Fibroblast of the conjunctiva (primary cell): ENCODE results near the gene SBNO2.
"Not testable (repeated sequence)": the region's sequence is repeated elsewhere in the genome, so short reads cannot be mapped to it uniquely, and the experiment has no call there.

Experiments
- DNase-seq: peaks from one replicate; pipeline ENCODE4 v3.0.0-alpha.2; 2010; ENCODE audit warnings: low read depth

The SBNO2 gene

GRCh38 chr19:1173845-1174809 lies at the start of gene SBNO2:
SBNO2 (minus strand) TSS chr19:1174268; CDS start chr19:1154276, 19,992 bp downstream.
- peak; percentile 67 for DNase-seq

DNA sequence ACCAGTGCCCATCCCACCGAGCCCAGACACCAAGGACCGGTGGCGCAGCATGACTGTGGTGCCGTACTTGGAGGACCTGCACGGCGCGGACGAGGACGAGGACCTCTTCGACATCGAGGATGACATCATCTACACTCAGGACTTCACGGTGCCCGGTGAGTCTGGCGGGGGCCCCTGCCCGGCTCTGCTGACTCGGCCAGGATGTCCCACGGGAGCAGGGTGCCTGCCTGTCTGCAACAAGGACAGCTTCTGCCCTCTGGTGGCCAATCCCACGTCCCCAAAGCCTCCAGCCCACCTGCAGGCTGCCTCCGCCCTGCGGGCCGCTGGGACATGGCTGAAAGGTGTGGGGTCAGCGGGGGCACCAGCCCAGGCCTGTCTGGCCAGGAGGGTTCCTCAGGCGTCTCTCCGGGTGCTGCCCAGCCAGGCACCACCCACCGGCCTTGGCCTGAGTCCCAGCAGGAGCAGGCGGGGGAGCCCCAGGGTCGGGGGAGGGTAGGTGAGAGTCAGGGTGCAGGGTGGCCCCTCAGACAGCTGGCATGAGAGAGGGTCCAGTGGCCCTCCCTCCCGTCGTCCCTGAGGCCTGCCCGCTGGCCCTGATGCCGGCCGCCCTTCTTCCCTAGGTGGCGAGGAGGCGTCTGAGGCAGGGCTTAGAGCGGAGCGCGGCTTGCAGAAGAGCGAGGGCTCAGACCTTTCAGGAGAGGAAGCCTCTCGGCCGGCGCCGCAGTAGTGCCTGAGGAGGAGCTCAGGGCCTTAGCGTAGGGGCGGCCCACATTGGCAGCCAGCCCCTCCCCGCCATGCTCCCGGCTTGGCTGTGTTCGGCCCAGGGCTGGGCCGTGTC lies 49.2 kb upstream of the SBNO2 start:
- no peak for DNase-seq

DNA sequence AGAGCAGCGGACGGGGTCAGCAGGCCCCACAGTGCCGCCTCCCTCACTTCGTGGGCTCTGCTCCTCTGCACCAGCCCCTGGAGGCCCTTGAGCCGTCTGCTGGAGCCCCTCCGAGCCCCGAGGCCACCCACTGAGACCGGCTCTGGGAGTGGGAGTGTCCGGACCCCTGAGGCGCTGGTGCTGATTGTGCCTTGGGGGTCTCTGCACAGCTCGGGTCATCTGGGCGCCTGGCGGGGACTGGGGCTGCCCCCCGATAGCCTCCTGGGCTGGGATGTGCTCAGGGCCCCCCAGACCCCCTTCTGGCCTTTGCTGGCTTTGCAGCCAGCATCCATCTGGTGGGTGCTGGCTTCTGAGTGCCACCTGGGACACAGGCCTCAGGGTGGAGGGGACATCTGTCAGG lies 48.3 kb upstream of the SBNO2 start:
- DNase-seq: no peak

DNA sequence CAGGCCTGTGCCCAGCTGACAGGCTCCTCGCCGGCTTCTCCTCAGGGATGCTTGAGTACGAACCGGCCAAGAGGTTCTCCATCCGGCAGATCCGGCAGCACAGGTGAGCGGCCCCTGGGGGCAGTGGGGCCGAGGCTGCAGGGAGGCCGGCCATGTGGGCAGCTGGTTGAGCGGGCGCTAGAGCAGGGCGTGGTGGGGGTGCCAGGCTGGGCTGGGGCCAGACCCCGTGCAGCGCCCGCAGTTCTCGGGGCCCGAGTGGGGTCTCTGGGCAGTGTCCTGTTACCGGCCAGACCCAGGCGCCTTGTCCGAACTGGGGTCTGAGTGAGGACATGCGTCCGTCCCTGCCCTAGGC lies 47.8 kb upstream of the SBNO2 start:
- no peak for DNase-seq

GRCh38 chr19:1220976-1221903 lies 47.2 kb upstream of the SBNO2 start:
- DNase-seq: no peak

DNA sequence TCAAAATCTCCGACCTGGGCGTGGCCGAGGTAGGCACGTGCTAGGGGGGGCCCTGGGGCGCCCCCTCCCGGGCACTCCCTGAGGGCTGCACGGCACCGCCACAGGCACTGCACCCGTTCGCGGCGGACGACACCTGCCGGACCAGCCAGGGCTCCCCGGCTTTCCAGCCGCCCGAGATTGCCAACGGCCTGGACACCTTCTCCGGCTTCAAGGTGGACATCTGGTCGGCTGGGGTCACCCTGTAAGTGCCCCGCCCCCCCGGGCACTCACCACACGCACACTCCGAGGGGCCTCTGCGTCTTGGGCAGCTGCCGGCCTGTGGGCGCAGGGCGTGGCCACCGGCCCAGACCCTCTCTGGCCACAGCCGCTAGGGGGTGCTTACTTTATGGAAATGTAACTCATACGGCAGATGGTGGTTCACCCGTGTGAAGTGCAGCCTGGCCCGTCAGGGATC lies 46.4 kb upstream of the SBNO2 start:
- no peak for DNase-seq

DNA sequence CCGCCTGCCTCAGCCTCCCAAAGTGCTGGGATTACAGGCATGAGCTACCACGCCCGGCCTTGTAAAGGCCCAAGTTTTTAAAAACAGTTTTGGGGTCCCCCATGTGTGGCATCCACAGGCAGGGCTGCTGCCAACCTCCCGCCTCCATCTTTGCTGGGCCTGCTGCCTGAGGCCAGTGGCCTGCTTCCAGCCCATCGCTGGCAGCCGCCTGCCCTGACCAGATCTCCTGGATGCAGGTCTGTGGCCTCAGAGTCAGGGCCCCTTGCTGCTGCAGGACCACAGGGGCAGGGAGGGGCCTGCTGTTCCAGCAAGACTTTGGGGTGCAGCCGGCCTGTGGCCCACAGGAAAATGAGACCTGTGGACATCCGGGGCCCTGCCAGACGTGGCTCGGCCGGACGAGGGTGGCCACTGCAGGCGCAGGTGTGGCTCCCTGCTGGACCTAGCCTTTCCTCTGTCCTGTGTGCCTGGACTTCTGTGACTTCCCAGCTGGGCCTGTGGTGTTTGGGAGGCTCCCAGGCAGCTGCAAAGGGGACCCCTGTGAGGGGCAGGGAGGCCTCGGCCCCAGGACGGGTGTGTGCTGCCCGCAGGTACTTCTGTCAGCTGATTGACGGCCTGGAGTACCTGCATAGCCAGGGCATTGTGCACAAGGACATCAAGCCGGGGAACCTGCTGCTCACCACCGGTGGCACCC lies 45.9 kb upstream of the SBNO2 start:
- no peak for DNase-seq

GRCh38 chr19:1218751-1219567 lies 44.9 kb upstream of the SBNO2 start:
- DNase-seq: no peak

GRCh38 chr19:1217366-1217765 lies 43.3 kb upstream of the SBNO2 start:
- DNase-seq: no peak

GRCh38 chr19:1216756-1217155 lies 42.7 kb upstream of the SBNO2 start:
- no peak for DNase-seq

DNA sequence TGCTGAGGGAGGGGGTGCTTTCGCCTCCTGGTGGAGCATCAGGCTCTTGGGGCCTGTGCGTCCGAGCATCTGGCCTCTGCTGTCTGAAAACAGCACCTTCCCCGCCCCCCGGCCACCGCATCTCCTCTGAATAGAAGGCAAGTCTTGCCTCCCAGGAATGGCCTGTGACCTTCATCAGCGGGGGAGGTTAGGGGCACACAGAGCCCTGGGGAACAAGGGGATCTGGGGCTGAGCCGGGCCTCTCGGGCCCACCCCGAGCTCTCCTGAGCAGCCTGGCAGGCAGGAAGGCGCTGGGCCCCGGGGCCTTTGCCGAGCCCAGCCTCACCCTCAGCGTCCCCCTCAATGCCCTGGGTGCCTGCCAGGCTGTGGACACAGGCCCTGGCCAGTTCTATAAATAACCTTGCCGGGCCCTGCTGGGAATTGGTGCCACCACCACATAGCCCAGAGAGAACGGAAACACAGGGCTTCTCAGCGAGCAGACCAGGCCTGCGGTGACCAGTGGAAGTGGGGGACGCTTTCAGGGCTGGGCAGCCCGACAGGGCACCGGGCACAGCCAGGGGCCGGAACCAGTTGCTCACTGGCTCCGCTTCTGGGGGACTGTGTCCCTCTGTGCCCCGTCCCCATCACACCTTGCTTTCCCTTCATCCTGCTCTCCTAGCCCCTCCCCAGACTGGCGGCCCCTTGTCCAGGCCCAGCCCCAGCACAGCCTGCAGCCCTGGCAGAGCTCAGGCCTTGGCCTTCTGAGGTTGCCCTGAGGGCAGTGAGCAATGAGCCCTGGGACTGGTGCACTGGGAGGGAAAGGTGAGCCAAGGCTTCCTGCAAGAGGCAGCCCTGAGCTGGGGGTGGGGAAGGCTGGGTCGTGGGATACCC lies 41.0 kb upstream of the SBNO2 start:
- no peak for DNase-seq

GRCh38 chr19:1214299-1214861 lies 40.3 kb upstream of the SBNO2 start:
- DNase-seq: no peak

DNA sequence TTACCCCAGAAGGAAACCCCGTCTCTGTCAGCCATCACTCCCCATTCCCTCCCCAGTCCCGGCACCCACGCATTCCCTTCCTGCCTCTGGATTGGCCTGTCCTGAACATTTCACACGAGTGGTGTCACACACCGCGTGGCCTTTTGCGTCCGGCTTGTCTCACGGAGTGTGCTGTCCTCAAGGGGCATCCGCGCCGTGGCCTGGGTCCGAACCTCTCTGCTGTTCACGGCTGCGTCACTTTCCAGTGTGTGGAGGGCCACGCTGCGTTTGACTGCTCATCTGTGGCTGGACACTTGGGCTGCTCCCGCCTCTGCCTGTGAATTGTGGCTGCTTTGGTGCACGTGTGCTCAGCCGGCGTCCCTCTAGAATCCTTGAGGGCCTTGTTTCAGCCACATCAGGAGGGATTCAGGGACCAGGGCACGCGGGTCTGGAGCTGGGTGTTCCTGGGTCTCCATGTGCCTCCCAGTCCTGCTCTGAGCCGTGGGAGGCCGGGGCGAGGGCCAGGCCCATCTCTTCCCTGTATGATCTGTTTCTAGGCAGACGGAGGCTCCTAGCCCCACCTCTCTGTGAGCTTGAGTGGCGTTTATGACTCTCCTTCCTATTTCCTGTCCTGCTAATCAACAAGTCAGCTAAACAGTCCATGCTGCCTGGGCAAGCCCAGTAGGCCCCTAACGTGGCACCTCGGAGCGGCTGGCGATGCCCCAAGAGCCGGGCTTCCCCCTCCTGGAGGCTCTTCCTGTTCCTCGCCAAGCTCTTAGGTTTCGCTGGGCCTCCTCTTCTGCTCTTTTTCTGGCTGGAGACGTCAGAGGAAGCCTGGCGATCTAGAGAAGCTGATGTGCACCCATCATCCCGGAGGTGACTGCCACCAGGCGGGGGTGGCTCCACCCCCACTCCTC lies 39.6 kb upstream of the SBNO2 start:
- no peak for DNase-seq

DNA sequence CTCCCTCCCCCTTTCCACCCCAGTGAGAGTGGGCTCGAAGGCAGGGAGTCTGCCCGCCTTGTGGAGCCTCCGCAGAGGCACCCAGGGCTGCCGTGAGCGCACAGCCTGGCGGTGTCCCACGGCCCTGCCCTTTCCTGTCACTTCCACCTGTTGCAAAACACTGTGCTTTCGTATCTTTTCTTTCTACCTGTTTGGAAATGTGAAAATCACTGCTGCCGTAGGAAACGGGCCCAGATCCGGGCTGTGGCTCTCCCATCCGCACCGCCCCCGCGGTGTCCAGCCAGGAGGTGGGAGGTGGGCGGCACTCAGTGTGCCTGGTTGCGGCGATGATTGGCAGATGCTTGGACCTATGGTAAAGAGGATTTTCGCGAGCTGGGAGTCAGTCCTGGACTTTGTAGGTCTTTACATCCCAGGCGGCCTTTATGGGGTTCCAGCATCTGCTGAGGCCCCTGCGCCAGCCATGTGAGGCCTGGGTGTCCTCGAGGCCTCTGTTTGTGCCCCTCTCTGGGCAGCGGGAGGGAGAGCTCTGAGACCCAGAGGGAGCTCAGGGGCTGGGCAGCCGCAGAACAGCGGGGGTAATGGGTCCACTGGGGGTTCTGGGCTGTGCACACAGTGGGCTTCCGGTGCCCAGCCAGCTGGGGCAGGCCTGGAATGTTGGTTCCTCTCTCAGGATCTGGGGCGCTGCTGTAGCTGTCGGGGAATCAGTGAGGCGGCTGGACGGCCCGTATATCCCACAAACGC lies 37.6 kb upstream of the SBNO2 start:
- no peak for DNase-seq

DNA sequence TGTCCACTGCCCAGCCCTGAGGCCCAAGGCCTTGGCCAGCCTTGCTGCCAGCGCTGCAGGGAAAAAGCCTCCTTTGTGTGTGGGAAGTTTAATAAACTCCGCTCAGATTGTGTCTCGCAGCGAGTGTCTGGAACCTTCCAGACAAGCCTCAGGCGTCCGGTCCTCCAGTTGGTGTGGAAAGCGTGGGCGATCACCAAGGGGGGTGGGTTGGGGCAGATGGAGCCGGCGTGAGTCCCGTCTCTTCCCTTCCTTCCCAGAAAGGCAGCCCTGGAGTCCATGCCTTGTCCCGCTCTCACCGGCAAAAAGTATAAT lies 36.1 kb upstream of the SBNO2 start:
- DNase-seq: no peak

DNA sequence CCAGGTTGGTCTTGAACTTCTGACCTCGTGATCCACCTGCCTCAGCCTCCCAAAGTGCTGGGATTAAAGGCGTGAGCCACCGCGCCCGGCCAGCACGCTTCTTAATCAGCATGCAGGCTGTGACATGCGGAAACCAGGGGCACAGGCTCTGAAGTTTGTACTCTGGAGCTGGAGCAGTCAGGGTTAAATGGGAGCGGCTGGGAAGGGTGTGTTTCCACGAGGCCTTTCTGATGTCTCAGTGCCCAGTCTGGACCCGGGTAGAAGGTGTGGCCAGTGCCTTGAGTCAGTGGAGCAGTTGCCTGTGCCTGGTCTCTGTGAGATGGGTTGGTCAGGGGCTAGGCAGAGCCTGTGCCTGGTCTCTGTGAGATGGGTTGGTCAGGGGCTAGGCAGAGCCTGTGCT lies 34.8 kb upstream of the SBNO2 start:
- not testable (repeated sequence) for DNase-seq

DNA sequence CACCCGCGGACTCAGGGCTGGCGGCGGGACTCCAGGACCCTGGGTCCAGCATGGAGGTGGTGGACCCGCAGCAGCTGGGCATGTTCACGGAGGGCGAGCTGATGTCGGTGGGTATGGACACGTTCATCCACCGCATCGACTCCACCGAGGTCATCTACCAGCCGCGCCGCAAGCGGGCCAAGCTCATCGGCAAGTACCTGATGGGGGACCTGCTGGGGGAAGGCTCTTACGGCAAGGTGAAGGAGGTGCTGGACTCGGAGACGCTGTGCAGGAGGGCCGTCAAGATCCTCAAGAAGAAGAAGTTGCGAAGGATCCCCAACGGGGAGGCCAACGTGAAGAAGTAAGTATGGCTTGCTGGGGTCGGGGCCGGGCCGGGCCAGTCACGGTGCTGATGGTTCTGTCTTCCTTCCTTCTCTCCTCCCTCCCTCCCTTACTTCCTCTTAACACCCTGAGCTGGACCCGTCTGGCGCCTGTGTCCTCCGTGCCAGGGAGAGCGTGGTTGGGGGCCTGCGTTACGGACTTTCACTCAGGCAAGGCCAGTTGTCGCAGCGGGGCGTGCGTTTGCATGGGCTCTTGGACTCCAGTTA lies 32.9 kb upstream of the SBNO2 start:
- no peak for DNase-seq
